GM21526 (cell line): ENCODE results near the gene FGF22.
"Not testable (repeated sequence)": the region's sequence is repeated elsewhere in the genome, so short reads cannot be mapped to it uniquely, and the experiment has no call there.

ENCODE experiments used
- ATAC-seq: cut with Tn5 transposase; IDR thresholded peaks from one replicate; pipeline ENCODE4 v1.9.1; 2021; ENCODE audit warnings: moderate library complexity; ENCODE audit not compliant: unreplicated experiment, low FRiP score

FGF22 gene

GRCh38 chr19:620166-620862 lies 19.4 kb upstream of the FGF22 start:
- ATAC-seq, result no peak

GRCh38 chr19:621191-621590 lies 18.5 kb upstream of the FGF22 start:
- ATAC-seq, result not testable (repeated sequence)

GRCh38 chr19:621819-622218 lies 17.9 kb upstream of the FGF22 start:
- no peak for ATAC-seq

- no peak for ATAC-seq
Observed at GRCh38 chr19:622666-623065, 17.0 kb upstream of the FGF22 start.

- ATAC-seq, result no peak
Observed at GRCh38 chr19:623175-623916, 16.3 kb upstream of the FGF22 start.

- no peak for ATAC-seq
Observed at GRCh38 chr19:623974-624373, 15.7 kb upstream of the FGF22 start.

GRCh38 chr19:624433-625109 lies 15.1 kb upstream of the FGF22 start:
- no peak for ATAC-seq

GRCh38 chr19:625257-625656 lies 14.4 kb upstream of the FGF22 start:
- no peak for ATAC-seq

- ATAC-seq, result not testable (repeated sequence)
Observed at GRCh38 chr19:626566-626965, 13.1 kb upstream of the FGF22 start.

- ATAC-seq, result no peak
Observed at GRCh38 chr19:628168-628567, 11.5 kb upstream of the FGF22 start.

GRCh38 chr19:629515-629914 lies 10.2 kb upstream of the FGF22 start:
- not testable (repeated sequence) for ATAC-seq

- no peak for ATAC-seq
Observed at GRCh38 chr19:629961-630714, 9.5 kb upstream of the FGF22 start.

GRCh38 chr19:632579-633067 lies 7.1 kb upstream of the FGF22 start:
- no peak for ATAC-seq

GRCh38 chr19:633068-633785 lies 6.5 kb upstream of the FGF22 start, which contains the start of gene POLRMT:
POLRMT (minus strand) TSS chr19:633537; CDS start chr19:633512, 25 bp downstream.
- peak; percentile 76 for ATAC-seq

- no peak for ATAC-seq
Observed at GRCh38 chr19:633786-634639, 5.7 kb upstream of the FGF22 start.

GRCh38 chr19:634975-635652 lies 4.6 kb upstream of the FGF22 start:
- no peak for ATAC-seq

GRCh38 chr19:638906-639252 lies 800 bp upstream of the FGF22 start:
- ATAC-seq, result no peak

GRCh38 chr19:640161-640558 lies 481 bp downstream of the FGF22 start:
- peak; percentile 2 for ATAC-seq
